ENCODE data around the gene ITGB3BP. TPM values are rescaled to one million over a fixed set of nuclear protein-coding genes. Genes with fewer than 3 reads are reported as not detected.

Gene ITGB3BP
- total RNA-seq, 1 experiment from 2014 or later: 44.8 TPM

- Histone ChIP-seq H3K9me2 (replicated peaks; ENCODE audit: low read length) (no peaks in the 10 kb centered on the region), H3K79me2 (ENCODE audit: low read length) (no peaks in the 10 kb centered on the region), H3K9ac (ENCODE audit: low read length) (no peak overlapping the region), H3F3A (ENCODE audit: low read length, unreplicated experiment) (no peaks in the 10 kb centered on the region), H3K4me2 (ENCODE audit: low read length) (no peak overlapping the region), H3K4me3 (ENCODE audit: low read length) (no peak overlapping the region), H3K4me1 (ENCODE audit: insufficient read depth, low read length) (no peaks in the 10 kb centered on the region), H3K27ac (ENCODE audit: low read length) (no peak overlapping the region), H3K36me3 (ENCODE audit: low read depth, low read length) (no peaks in the 10 kb centered on the region), H3K27me3 (ENCODE audit: low read length) (no peaks in the 10 kb centered on the region), H2AFZ (ENCODE audit: low read length) (0 out of 2 replicates have a peak overlapping the region, but pooled peaks have one; percentile 2), H4K20me1 (ENCODE audit: low read length) (no peaks in the 10 kb centered on the region), H3K9me3 (ENCODE audit: low read length) (no peaks in the 10 kb centered on the region)
- BruUV-seq (replicated peaks): no TSS peak
- ATAC-seq: peak; percentile 73
- intact Hi-C loops (cut with micrococcal nuclease): loop anchor here (1.0 kb wide), 1 partner anchor 689 kb away; no protein-coding TSS in a partner anchor
- ChIA-PET CTCF (interaction anchor here (0.5 to 0.8 kb wide), 5 partner anchors 41 to 1521 kb away, joined by 3 to 4 read pairs (median 4); no protein-coding TSS in a partner anchor), POLR2A (ENCODE audit: unreplicated experiment) (interaction anchor here (0.7 kb wide), 1 partner anchor 115 kb away, joined by 4 read pairs; no protein-coding TSS in a partner anchor)
- no peak for TF ChIP-seq EZH2phosphoT487 (IDR thresholded peaks at IDR 0.05; ENCODE audit: borderline replicate concordance, low read length)
- TF ChIP-seq EZH2 (IDR thresholded peaks at IDR 0.05; ENCODE audit: low read length, unreplicated experiment): no peak
- peak; percentile 87 for TF ChIP-seq CTCF (conservative IDR thresholded peaks at IDR 0.05; ENCODE audit: low read depth, low read length)
- peak; percentile 75 for DNase-seq
Observed at GRCh38 chr1:63557365-63557987, 34.5 kb upstream of the ITGB3BP start.

- H4K20me1 ChIP-seq (ENCODE audit: low read length): no peaks in the 10 kb centered on the region
- DNase-seq: no peak
- POLR2A ChIA-PET (ENCODE audit: unreplicated experiment): no interaction called here
- TF ChIP-seq EZH2phosphoT487 (IDR thresholded peaks at IDR 0.05; ENCODE audit: borderline replicate concordance, low read length) (no peak), CTCF (conservative IDR thresholded peaks at IDR 0.05; ENCODE audit: low read depth, low read length) (no peak), EZH2 (IDR thresholded peaks at IDR 0.05; ENCODE audit: low read length, unreplicated experiment) (no peak)
- H3K4me2 ChIP-seq (ENCODE audit: low read length): no peak overlapping the region
- no peaks in the 10 kb centered on the region for H3K9me2 ChIP-seq (replicated peaks; ENCODE audit: low read length)
- CTCF ChIA-PET: no interaction called here
- no peaks in the 10 kb centered on the region for H3K27me3 ChIP-seq (ENCODE audit: low read length)
- no peaks in the 10 kb centered on the region for H3K9me3 ChIP-seq (ENCODE audit: low read length)
- no peak overlapping the region for H3K9ac ChIP-seq (ENCODE audit: low read length)
- intact Hi-C loops (cut with micrococcal nuclease): no loop called here
- H2AFZ ChIP-seq (ENCODE audit: low read length): no peak overlapping the region
- H3K4me3 ChIP-seq (ENCODE audit: low read length): no peak overlapping the region
- no peaks in the 10 kb centered on the region for H3K36me3 ChIP-seq (ENCODE audit: low read depth, low read length)
- ATAC-seq: no peak
- H3F3A ChIP-seq (ENCODE audit: low read length, unreplicated experiment): no peaks in the 10 kb centered on the region
- H3K79me2 ChIP-seq (ENCODE audit: low read length): no peaks in the 10 kb centered on the region
- H3K27ac ChIP-seq (ENCODE audit: low read length): no peak overlapping the region
- BruUV-seq (replicated peaks): no TSS peak
- no peaks in the 10 kb centered on the region for H3K4me1 ChIP-seq (ENCODE audit: insufficient read depth, low read length)
Observed at GRCh38 chr1:63555480-63555879, 32.5 kb upstream of the ITGB3BP start.

- TF ChIP-seq CTCF (conservative IDR thresholded peaks at IDR 0.05; ENCODE audit: low read depth, low read length): no peak
- no peak for TF ChIP-seq EZH2phosphoT487 (IDR thresholded peaks at IDR 0.05; ENCODE audit: borderline replicate concordance, low read length)
- TF ChIP-seq EZH2 (IDR thresholded peaks at IDR 0.05; ENCODE audit: low read length, unreplicated experiment): no peak
- Histone ChIP-seq H3K27ac (ENCODE audit: low read length) (no peak overlapping the region), H3F3A (ENCODE audit: low read length, unreplicated experiment) (no peaks in the 10 kb centered on the region), H3K9ac (ENCODE audit: low read length) (no peak overlapping the region), H3K9me3 (ENCODE audit: low read length) (no peaks in the 10 kb centered on the region), H2AFZ (ENCODE audit: low read length) (no peak overlapping the region), H3K4me3 (ENCODE audit: low read length) (no peak overlapping the region), H3K27me3 (ENCODE audit: low read length) (no peaks in the 10 kb centered on the region), H3K4me1 (ENCODE audit: insufficient read depth, low read length) (no peaks in the 10 kb centered on the region), H3K79me2 (ENCODE audit: low read length) (no peaks in the 10 kb centered on the region), H3K4me2 (ENCODE audit: low read length) (no peak overlapping the region), H3K36me3 (ENCODE audit: low read depth, low read length) (no peaks in the 10 kb centered on the region), H3K9me2 (replicated peaks; ENCODE audit: low read length) (no peaks in the 10 kb centered on the region), H4K20me1 (ENCODE audit: low read length) (no peaks in the 10 kb centered on the region)
- ATAC-seq: no peak
- ChIA-PET CTCF (no interaction called here), POLR2A (ENCODE audit: unreplicated experiment) (no interaction called here)
- no peak for DNase-seq
- intact Hi-C loops (cut with micrococcal nuclease): no loop called here
- BruUV-seq (replicated peaks): no TSS peak
Observed at GRCh38 chr1:63548877-63549276, 25.9 kb upstream of the ITGB3BP start.
